Rectal smooth muscle tissue (tissue), 1 donor: ENCODE results near the gene LRP5.

Experiments
- H3K27ac ChIP-seq: one replicate; pipeline ENCODE4 v1.7.0; 2013; ENCODE audit warnings: low read depth, low read length, inconsistent platforms
- H3K27me3 ChIP-seq: one replicate; pipeline ENCODE4 v1.7.0; 2013; ENCODE audit warnings: low read length; ENCODE audit not compliant: control insufficient read depth, insufficient read depth
- H3K36me3 ChIP-seq: one replicate; pipeline ENCODE4 v1.7.0; 2013; ENCODE audit warnings: low read length; ENCODE audit not compliant: control insufficient read depth, insufficient read depth
- H3K4me1 ChIP-seq: one replicate; pipeline ENCODE4 v1.7.0; 2013; ENCODE audit warnings: low read length; ENCODE audit not compliant: control insufficient read depth, insufficient read depth
- H3K4me3 ChIP-seq: one replicate; pipeline ENCODE4 v1.7.0; 2013; ENCODE audit warnings: low read length
- H3K9ac ChIP-seq: one replicate; pipeline ENCODE4 v1.7.0; 2013; ENCODE audit warnings: low read length

LRP5 gene

DNA sequence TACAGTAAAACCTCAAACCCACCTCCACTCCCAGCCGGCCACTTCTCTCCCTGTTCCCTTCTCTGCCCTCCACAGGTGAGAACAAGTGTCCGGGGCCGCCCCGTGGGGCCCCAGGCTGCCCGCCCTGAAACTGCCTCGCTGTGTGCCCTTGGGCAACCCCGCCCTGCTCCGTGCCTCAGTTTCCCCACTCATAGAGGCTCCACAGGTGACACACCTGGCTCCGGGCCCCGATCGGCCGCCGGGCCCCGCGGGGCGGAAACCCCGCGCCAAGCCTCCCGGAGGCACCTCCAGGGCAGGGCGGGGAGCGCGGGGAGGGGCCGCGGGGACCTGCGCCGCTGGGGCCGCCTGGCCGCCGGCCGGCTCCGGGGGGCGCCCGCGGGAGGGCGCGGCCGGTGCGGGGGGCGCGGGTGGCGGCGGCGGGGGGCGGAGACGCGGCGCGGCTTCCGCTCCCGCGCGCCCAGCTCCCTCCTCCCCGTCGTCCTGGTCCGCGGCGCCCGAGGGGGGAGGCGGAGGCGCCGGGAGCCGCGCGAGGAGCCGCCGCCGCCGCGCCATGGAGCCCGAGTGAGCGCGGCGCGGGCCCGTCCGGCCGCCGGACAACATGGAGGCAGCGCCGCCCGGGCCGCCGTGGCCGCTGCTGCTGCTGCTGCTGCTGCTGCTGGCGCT is at the start of gene LRP5:
Gene LRP5 (plus strand): TSS at position 475 of the 663 bp plus-strand sequence. CDS start 124 bp downstream, at position 599.
- Histone ChIP-seq H3K27ac (peak within 1 kb of the TSS; percentile 63), H3K4me3 (peak within 1 kb of the TSS; percentile 76), H3K4me1 (peaks cover 32% of the 10 kb centered on the region), H3K27me3 (no peaks in the 10 kb centered on the region), H3K9ac (peak within 1 kb of the TSS; percentile 38), H3K36me3 (no peaks in the 10 kb centered on the region)

DNA sequence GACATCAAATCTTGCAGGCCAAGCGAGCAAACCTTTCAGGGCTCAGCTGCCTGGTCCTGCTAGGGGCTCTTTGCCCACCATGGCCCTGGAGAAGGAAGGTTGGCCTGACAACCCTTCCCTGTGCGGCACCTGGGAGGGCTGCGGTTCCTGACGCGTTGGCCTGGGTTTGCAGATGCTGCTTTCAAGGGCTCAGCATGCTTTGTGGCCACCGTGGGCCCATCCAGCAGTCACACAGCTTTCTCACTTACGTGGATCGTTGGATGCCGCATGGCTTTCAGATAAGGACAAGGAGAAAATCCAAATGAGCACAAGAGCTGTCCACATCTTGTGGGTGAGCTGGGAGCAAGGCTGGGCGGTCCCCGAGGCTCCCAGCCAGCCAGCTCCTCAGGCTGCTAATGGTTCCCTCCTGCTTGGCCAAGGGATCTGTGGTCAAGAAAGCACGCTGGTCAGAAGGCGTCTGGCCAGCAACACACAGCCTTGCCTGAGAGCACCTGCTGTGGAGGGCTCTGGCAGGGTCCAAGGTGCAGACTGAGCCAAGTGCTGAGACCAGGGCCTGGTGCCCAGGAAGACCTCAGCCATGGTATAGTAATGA is 48.9 kb upstream of the LRP5 start:
- H3K27me3 ChIP-seq: no peaks in the 10 kb centered on the region
- no peak overlapping the region for H3K9ac ChIP-seq
- H3K36me3 ChIP-seq: peaks cover 35% of the 10 kb centered on the region
- H3K27ac ChIP-seq: no peak overlapping the region
- H3K4me3 ChIP-seq: no peak overlapping the region
- H3K4me1 ChIP-seq: no peaks in the 10 kb centered on the region

DNA sequence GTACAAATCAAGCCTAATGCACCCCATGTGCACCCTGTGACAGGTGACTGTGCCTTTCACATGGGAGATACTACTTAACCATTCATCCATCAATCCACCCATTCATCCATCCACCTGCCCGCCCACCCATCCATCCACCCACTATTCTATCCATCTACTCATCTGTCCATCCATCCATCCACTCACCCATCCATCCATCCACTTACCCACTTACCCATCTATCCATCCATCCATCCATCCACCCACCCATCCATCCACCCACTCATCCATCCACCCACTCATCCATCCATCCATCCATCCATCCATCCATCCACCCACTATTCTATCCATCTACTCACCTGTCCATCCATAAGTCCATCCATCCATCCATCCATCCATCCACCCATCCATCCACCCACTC is 48.1 kb upstream of the LRP5 start:
- Histone ChIP-seq H3K4me1 (peaks cover under 1% of the 10 kb centered on the region), H3K36me3 (peaks cover 35% of the 10 kb centered on the region)

DNA sequence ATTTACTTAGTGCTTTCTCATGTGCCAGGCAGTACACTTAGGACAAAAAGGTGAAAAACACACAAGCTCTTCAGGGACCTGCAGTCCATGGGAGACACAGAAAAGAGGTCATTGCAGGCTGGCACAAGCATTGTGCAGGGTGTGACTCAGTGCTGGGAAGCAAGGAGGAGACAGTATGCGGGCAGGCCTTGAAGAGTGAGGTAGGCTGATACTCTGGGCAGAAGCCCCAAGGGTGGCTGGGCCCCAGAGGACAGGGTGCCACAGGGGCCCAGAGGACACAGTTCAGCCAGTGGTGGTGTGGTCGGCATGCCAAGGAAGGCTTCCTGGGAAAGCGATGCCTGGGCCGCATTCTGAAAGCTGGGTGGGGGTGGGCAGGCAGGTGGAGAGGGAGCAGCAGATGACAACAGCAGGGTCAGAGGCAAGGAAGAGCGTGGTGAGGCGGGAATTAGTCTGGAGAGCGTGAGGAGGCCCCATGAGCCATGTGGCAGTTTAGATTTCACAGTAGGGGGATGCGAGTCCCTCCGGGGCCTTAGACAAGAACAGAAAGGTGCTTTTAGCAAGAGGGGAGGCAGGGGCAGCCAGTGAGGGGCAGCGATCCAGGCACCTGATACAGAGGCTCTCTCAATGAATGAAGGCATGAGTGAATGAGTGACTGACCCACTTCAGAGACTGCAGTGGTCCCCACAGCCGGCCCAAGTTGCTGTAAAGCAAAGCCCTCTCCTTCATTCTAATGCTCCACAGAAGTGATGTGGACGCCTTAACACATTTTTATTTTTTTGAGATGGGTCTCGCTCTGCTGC is 47.5 kb upstream of the LRP5 start:
- peaks cover 7% of the 10 kb centered on the region for H3K4me1 ChIP-seq
- peaks cover 35% of the 10 kb centered on the region for H3K36me3 ChIP-seq
- no peaks in the 10 kb centered on the region for H3K27me3 ChIP-seq
- H3K4me3 ChIP-seq: no peak overlapping the region
- H3K27ac ChIP-seq: no peak overlapping the region
- H3K9ac ChIP-seq: no peak overlapping the region

More for the DNA sequence above, 48.1 kb upstream of the LRP5 start:
- no peak overlapping the region for H3K27ac ChIP-seq
- H3K9ac ChIP-seq: no peak overlapping the region
- H3K27me3 ChIP-seq: no peaks in the 10 kb centered on the region
- H3K4me3 ChIP-seq: no peak overlapping the region

DNA sequence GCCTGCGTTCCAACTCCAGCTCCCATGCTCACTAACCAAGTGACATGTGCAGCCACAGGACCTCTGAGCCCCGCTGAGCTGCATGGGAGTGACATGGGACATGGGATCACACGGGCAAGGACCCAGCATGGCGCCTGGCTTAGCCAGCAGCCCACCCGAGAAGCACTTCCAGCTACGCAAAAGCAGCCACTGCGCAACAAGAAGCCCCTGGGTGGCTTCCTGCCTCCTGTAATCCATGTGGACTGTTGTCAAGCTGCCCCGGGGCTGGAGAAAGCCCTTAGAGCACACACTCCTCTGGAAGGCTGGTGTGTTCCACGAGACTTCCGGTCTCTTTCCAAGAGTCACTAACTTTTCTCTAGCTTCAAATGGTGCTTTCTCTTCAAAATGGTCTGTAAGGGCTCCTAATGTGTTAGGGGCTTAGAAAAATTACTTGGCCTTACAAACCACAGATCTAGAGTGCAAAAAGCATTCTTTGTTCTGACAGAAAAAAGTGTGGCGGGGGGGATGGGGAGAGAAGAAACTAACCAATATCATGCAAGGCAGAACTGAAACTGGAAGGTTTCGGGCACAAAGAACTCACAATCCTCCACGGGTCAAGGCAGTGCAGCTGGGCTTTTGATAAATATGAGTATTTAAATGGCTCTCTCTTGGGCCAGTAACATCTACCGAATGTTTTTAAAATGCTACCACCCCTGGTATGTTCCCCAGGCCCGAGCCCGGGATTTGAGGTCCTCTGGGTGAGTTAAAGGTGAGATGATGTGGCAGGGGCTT is 46.1 kb upstream of the LRP5 start:
- H3K9ac ChIP-seq: no peak overlapping the region
- H3K4me3 ChIP-seq: no peak overlapping the region
- H3K4me1 ChIP-seq: peaks cover 7% of the 10 kb centered on the region
- no peak overlapping the region for H3K27ac ChIP-seq
- H3K27me3 ChIP-seq: no peaks in the 10 kb centered on the region
- H3K36me3 ChIP-seq: peaks cover 35% of the 10 kb centered on the region

DNA sequence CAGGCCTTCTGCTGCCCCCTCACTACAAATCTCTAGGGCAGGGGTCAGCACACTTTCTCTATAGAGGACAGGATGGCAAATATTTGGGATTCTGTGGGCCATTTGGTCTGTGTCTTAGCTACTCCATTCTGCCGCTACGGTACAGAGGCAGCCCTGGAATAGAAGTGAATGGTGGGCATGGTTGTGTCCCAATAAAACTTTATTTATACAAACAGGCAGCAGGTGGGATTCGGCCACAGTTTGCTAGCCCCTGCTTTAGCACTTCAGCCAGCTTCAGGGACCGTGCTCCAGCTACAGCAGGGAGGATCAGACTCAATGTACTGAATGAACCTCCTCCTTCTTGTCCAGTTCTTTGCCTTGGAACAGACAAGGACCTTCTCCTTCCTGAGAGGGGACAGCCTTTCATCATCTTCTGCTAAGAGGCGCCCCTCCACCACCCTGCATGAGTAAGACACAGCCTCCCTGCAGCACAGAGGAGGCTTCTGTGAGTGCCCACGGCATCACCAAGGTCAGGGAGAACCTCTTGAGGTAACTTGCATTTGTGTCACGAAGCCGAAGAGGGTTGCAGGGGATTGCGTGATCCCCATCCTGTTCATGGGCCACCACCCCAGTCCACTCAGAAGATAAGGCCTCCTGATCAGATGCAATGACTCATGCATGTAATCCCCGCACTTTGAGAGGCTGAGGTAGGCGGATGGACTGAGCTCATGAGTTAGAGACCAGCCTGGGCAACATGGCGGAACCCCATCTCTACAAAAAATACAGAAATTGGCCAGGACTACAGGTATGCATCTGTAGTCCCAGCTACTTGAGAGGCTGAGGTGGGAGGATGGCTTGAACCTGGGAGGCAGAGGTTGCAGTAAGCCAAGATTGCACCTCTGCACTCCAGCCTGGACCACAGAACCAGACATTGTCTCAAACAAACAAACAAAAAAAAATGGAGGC is 45.2 kb upstream of the LRP5 start:
- no peak overlapping the region for H3K4me3 ChIP-seq
- no peaks in the 10 kb centered on the region for H3K27me3 ChIP-seq
- H3K9ac ChIP-seq: no peak overlapping the region
- H3K4me1 ChIP-seq: peaks cover 7% of the 10 kb centered on the region
- peaks cover 30% of the 10 kb centered on the region for H3K36me3 ChIP-seq
- no peak overlapping the region for H3K27ac ChIP-seq

DNA sequence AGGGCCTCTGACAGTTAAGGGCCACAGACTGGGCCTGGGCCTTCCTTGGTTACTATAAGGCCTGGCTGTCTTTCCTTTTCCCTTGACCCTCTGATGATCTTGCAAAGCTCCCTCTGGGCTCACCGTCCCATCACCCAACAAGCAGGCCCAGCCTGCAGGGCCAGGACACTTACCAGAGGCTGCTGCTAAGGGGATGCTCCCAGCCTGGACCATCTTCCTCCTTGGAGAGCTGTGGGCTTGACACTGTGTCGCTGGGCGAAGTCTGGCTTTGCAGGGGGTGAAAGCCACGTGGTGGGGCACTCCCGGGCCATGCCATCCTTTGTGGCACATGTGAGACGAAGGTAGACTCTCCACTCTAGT is 44.5 kb upstream of the LRP5 start:
- Histone ChIP-seq H3K27me3 (no peaks in the 10 kb centered on the region), H3K9ac (no peak overlapping the region), H3K36me3 (peaks cover 24% of the 10 kb centered on the region), H3K27ac (no peak overlapping the region), H3K4me3 (no peak overlapping the region), H3K4me1 (peaks cover 7% of the 10 kb centered on the region)

DNA sequence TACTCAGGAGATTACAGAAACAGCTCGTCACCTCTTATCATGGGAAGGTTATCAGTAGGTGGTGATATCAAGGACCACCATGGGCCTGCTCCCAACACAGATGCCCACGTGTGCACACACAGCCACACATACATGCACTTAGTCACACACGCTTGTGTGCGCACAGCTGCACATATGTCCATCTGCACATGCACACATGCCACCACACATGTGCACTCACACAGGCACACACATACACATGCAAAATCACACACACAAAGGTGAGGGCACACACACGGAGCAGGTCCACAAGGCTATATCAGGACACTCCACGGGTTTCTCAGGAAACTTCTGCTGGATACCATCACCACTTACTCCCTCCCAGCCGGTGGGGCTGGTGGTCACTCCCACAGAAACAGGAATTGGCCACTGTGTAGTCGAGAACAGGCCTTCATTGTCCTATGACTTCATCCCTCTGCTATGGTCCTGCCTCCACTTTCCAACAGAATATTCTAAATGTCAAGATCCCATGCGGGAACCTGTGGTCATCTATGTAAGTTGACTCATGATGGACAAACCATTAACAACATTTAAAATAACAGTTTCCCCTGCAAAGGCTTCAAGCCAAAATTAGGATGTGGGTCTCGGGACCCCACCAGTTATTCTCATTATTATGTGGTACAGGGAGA is 42.8 kb upstream of the LRP5 start:
- peaks cover 7% of the 10 kb centered on the region for H3K4me1 ChIP-seq
- peak overlapping the region; percentile 17 for H3K4me3 ChIP-seq
- H3K36me3 ChIP-seq: peaks cover 15% of the 10 kb centered on the region
- no peaks in the 10 kb centered on the region for H3K27me3 ChIP-seq
- H3K9ac ChIP-seq: no peak overlapping the region
- no peak overlapping the region for H3K27ac ChIP-seq

DNA sequence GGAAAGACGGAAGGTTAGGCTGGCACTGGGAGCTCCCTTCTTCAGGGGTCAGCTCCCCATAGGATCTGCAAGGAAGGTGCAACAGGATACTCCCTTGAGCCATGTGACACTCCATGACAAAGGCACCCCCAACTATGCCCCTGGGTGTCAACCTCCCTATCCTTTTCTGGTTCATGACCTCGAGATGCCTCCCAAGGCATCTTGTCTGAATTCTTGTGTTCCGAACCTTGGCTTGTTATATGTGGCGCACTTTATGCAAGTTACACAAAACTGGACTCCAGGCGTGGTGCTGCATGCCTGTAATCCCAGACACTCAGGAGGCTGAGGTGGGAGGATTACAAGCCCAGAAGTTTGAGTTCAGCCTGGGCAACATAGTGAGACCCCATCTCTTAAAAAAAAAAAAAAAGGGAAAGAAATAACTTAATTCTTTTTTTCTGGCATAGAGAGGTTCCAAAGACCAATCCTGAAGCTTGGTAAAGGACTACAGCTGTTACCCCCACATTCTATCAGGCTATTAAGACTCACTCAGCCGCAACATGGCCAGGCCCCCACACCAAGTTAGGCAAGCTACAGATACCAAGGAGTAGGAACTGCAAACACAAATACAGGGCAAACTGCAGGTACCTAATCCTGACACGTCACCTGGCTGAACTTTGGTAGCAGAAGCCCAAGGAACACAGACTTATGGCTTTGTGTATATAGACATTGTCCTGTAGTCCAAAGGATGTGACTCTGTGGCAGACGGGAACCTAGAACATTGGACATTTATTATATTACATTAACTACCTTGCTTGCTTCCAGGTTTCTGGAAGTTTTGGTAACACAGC is 42.0 kb upstream of the LRP5 start:
- Histone ChIP-seq H3K27ac (peak overlapping the region; percentile 90), H3K4me1 (peaks cover 7% of the 10 kb centered on the region), H3K36me3 (peaks cover 15% of the 10 kb centered on the region), H3K9ac (no peak overlapping the region), H3K4me3 (peak overlapping the region; percentile 91), H3K27me3 (no peaks in the 10 kb centered on the region)

DNA sequence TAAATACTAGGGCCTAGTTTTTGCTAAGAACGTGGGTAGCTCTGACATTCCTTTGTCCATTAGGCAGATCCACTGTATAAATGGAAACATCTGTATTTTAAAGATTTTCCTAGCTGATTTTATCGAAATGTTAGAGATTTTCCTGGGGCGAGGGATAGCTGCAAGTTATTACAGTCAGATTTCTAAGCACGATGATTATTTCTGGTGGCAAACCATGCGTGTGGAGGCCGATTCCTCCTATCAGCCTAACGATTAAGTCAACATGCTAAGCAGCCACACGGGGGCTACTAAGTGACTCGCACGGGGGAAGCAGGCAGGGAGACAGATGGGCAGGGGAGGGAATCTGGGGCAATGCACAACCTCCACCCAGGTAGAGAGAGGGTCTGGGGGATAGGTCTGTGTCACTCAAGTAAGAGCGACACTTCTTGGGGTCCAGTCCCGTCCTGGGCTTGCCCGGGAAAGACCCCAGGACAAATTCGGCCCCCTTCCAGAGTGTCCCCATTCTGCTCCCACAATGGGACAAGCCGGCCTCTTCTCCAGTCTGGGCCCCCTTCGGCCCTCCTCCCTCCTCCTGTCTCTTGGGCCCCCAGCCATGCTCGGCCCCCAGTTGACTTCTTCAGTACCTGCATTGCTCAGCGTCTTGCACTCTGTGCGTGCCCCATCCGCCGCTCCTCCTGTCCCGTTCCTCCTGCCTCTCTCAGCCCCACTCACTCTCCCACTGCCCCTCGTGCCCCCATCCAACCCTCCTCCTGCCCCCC is 41.2 kb upstream of the LRP5 start:
- Histone ChIP-seq H3K4me3 (peak overlapping the region; percentile 91), H3K36me3 (peaks cover 10% of the 10 kb centered on the region), H3K4me1 (peaks cover 7% of the 10 kb centered on the region), H3K9ac (peak overlapping the region; percentile 82), H3K27ac (peak overlapping the region; percentile 90), H3K27me3 (no peaks in the 10 kb centered on the region)
